COLO829 (cell line): ENCODE data around the gene EPHA3.

Source experiments
- DNase-seq: peaks from one replicate; pipeline ENCODE4 v3.0.0; 2012; ENCODE audit warnings: low spot score

Gene EPHA3

DNA sequence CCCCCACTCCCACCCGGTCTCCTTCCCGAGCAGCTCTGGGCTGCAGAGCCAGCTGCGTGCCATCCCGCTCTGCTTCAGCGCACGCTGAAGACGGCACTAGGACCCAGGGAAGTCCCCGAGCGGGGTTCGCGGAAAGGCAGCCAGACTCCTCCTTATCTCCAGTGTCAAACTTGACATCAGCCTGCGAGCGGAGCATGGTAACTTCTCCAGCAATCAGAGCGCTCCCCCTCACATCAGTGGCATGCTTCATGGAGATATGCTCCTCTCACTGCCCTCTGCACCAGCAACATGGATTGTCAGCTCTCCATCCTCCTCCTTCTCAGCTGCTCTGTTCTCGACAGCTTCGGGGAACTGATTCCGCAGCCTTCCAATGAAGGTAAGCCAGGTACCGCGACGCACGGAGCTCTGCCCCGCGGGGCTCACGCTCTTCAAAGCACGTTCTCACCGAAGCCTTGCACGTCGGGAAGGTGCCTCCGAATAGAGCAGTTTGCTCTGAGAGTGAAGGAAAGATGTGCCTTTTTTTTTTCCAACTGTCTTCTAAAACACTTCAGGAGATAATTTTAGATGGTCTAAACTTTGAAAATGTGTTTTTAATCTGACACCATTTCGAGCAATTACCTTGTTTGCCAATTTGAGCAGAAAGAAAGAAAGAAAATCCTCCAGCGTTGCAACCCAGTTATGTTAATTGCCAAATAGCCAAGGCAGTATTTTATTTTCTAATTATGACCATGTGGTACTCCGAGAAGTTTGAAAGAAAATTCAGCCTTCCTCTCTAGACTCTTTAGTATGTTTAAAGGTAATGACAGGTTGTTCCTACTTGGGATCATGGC lies at the start of gene EPHA3:
TSS of gene EPHA3 (plus strand) at position 161 of the 830 bp plus-strand sequence. CDS start at position 289, 128 bp downstream.
- DNase-seq: peak; percentile 85

GRCh38 chr3:89058371-89058770 lies 49.0 kb upstream of the EPHA3 start:
- no peak for DNase-seq

- DNase-seq: no peak
Measured at GRCh38 chr3:89059211-89059925, 48.1 kb upstream of the EPHA3 start.

- no peak for DNase-seq
Measured at GRCh38 chr3:89061259-89061658, 46.2 kb upstream of the EPHA3 start.

GRCh38 chr3:89067736-89068135 lies 39.7 kb upstream of the EPHA3 start:
- DNase-seq: no peak

GRCh38 chr3:89072642-89073041 lies 34.8 kb upstream of the EPHA3 start:
- DNase-seq: no peak

DNA sequence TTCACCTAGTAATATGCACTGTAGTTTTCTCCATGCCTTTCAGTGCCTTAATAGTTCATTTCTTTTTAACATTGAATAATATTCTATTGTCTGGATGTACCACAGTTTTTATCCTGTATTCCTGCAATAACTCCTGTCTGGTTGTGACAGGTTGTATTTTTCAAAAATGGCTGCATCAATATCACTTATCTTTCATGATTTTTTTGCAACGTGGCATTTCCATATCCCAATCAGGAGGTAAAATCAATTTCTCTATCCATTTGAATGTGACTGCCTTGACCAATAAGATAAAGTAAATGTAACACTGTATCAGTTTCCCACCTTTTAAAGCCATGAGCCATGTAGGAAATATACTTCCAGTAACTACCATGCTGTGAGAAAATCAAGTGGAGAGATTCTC lies 27.5 kb upstream of the EPHA3 start:
- no peak for DNase-seq

DNA sequence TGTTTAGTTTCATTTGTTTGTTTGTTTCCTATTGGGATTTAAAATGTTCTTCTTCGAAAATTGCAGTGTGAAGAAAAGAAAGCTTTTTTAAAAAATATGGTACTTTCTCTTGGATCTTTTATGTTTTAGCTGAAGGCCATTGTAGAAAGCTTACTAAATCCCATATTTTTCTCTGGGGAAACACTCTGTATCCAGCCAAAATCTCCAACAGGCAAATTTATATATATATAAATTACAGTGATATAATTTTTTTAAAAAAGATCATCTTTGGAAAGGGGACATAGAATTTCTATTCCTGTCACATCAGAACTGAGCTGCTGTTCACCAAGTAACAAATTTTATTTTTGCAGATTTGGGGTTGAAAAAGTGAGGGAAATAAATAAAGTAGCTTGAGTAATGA lies 19.6 kb upstream of the EPHA3 start:
- no peak for DNase-seq

DNA sequence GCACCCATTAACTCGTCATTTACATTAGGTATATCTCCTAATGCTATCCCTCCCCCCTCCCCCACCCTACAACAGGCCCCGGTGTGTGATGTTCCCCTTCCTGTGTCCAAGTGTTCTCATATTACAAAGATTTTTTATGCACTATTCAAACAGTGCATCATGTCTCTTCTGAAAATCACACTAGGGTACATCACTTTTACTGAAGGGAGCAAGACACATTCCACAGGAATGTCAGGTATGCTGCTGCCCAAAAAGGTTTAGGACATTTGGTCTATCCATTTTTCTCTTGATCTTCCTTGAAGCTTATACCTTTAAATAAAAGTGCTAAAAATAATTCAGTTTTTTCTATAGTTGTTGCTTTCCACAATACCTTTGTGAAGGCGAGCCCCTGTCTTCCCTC lies 9.2 kb upstream of the EPHA3 start:
- DNase-seq: no peak

GRCh38 chr3:89098964-89099585 lies 8.3 kb upstream of the EPHA3 start:
- peak; percentile 49 for DNase-seq

GRCh38 chr3:89101251-89101650 lies 6.2 kb upstream of the EPHA3 start:
- no peak for DNase-seq

DNA sequence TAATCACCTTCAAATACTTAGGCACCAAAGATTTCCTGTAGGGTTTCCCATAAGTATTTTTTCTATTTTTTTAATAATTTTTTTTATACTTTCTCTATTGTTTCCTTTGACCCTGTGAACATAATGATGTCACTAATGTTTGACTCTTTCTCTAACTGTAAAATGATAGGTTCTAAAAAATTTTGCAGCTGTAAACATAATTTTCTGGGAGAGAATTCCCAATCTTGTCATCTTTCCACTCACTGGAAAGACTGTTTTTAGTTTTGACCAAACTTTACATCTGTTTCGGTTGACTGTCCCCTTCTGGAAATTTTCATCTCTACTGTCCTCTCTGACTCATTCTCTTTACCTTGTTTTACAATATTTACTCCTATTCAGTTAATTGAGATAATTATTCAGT lies 5.5 kb upstream of the EPHA3 start:
- DNase-seq: no peak

DNA sequence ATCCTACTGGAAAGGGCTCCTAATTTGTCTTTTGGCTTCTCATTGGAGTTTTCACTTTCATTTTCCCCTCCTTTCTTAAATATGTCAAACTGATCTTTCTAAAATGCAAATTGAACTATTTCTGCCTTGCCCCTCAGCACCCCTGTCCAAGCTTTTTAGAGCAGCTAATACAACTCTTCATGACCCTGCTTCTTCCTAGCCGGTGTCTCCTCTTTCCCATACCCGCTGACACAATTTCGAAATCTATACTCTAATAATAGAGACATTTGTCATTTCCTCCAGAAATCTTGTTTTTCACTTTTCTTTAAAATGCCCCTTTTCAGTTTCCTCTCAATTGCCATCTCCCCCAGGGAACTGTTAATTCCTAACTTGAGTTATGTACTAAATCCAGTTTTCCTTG lies 2.9 kb upstream of the EPHA3 start:
- no peak for DNase-seq

DNA sequence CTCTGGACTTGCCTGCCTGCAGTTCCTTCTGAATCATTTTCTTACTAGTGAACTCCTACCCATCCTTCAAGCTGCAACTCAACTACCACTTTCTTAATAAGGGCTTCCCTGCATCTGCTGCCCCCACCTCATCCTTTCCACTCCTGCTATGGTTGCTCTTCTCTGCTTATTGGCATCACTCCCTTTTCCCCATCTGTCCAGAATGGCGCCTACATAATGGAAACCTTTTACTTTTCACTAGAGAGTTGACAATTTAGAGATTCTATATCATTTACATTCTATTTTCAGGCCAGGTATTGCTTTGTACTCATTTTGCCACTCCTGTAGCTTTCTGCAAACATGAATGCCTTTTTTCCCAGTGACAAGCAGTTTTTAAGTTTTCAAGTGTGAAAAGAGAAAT lies 1.9 kb upstream of the EPHA3 start:
- DNase-seq: no peak

DNA sequence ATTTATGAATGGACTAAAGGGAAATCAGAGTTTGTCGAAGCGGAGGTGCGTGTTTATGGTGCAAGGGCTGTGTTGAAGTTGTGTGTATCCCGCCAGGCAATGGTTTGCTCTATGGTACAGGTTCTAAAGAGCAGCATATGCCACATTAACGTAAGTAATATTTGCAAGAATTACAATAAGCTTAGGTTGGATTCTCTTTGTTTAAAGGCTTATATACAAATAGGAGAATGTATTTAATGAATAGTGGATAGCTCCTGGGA lies 800 bp downstream of the EPHA3 start:
- no peak for DNase-seq

DNA sequence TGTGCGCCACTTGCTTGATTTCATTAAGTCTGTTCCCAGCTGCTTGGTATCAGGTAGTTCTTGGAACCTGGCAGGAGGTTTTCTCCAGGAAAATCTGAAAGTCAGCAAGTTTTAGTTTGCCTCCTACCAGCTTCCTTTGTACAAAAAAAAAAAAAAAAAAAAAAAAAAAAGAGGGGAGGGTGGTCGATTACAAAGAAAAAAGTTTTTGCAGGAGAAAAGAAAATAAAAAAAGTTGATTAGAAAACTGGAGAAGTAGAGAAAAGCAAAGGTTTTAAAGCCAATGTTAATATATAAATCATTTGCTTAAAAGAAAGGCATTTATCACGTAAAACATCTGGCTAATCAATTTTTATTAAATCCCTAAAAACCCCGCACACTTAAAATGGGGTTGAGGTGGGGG lies 5.9 kb downstream of the EPHA3 start:
- DNase-seq: no peak

DNA sequence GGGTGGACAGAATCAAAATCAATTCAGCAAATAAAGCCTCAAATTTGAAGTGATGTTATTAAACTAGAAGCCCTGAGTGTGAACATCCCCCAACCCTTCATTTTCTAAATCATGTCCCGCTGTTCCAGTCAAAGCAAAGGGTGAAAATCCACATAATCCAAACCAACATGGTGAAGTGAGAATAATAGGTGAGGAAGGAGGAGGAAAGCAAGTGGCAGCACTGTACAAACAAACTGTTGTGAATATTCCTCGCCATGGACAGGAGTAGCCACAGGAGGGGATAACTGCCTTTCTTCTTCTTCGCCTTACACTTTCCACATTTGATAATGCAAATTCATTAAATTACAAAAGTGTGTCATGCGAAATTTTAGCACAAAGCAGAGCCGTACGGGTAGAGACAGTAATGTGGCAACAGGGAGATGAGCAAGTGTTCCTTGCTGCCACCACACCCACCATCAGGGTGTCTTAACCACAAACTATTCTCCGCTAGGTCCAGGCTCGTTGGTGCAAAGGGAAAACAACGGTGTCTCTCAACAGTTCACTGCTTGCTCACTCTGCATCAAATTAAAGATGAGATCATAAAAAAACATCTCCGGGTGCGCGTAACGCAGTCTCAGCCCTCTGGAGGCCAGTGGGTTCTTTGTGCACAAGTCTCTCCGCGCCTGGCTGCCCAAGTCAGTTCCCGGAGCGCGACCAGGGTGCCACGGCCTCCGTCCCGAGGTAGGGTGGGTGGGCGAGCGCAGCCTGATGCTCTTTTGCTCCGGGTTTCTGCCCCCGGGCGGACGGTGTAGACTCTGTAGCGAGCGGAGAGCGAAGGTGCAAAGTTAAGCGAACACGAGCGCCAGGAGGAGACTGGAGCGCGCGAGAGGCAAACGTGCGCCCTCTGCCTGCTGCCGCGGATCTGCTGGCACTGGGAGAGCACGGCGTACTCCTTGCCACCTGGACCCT lies 6.7 kb downstream of the EPHA3 start:
- peak; percentile 12 for DNase-seq

DNA sequence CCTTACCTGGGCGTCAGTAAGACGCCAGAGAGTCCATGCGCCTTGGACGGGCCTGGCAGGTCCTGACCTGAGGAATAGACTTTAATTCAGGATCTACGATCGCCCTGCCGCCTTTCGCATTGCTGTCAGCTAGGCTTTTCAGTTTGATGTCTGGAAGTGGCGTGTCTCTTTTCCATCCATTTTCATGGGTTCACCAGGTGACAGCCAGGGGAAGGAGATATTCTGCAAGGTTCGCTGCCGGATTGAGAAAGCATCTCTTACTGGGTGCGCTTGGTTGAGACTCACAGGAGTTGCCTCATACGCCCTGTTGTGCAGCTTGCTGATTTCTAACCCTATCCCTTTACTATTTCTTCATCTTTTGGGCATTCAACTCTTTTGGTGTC lies 7.4 kb downstream of the EPHA3 start:
- DNase-seq: no peak

GRCh38 chr3:89116476-89116875 lies 9.1 kb downstream of the EPHA3 start:
- no peak for DNase-seq

- DNase-seq: no peak
Measured at GRCh38 chr3:89138048-89138447, 30.6 kb downstream of the EPHA3 start.

- DNase-seq: no peak
Measured at GRCh38 chr3:89139870-89140269, 32.4 kb downstream of the EPHA3 start.

GRCh38 chr3:89144080-89144479 lies 36.7 kb downstream of the EPHA3 start:
- no peak for DNase-seq
